ENCODE data around the gene SLC17A1. TPM values are rescaled to one million over a fixed set of nuclear protein-coding genes. Genes with fewer than 3 reads are reported as not detected.

Gene SLC17A1
- total RNA-seq, 3 donors from 2014 or later: not detected

DNA sequence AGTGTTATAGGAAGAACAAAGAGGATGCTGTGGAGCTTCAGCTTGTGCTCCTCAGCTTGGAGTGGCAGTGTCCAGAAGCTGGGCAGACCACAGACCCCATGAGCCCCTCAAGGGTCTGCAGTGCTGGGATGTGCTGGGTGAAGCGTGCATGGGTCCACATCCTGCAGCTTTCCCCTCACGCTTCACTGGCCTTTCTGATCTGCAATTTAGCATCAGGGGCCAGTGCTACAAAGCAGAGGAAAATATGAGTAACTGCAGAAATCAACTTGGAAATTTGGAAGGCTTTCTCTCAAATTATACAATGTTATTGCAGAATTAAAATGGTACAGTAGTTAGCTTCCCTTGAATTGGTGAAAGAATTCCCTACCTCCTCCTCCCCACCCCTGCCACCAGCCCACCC lies 67.2 kb downstream of the SLC17A1 start:
- no peak for DNase-seq (ENCODE audit: low spot score in 2 of 2)
- Histone ChIP-seq H3K9me3 (no peaks in the 10 kb centered on the region), H3K27me3 (no peaks in the 10 kb centered on the region), H3K4me1 (no peaks in the 10 kb centered on the region), H3K4me3 (no peak overlapping the region), H3K27ac (no peak overlapping the region), H3K36me3 (no peaks in the 10 kb centered on the region)
- intact Hi-C loops (cut with DNase I; ENCODE audit: low total_unique reads): loop anchor here (10.0 kb wide), 1 partner anchor 670 kb away; no protein-coding TSS in a partner anchor
- TF ChIP-seq CTCF (IDR thresholded peaks at IDR 0.05) (no peak), POLR2AphosphoS5 (IDR thresholded peaks at IDR 0.05) (no peak), POLR2A (IDR thresholded peaks at IDR 0.05) (no peak)

- no peak for TF ChIP-seq POLR2AphosphoS5 (IDR thresholded peaks at IDR 0.05)
- TF ChIP-seq CTCF (IDR thresholded peaks at IDR 0.05): no peak
- no peak for TF ChIP-seq POLR2A (IDR thresholded peaks at IDR 0.05)
- no peak overlapping the region for H3K27ac ChIP-seq
Observed at GRCh38 chr6:25757936-25758642, 73.8 kb downstream of the SLC17A1 start.

DNA sequence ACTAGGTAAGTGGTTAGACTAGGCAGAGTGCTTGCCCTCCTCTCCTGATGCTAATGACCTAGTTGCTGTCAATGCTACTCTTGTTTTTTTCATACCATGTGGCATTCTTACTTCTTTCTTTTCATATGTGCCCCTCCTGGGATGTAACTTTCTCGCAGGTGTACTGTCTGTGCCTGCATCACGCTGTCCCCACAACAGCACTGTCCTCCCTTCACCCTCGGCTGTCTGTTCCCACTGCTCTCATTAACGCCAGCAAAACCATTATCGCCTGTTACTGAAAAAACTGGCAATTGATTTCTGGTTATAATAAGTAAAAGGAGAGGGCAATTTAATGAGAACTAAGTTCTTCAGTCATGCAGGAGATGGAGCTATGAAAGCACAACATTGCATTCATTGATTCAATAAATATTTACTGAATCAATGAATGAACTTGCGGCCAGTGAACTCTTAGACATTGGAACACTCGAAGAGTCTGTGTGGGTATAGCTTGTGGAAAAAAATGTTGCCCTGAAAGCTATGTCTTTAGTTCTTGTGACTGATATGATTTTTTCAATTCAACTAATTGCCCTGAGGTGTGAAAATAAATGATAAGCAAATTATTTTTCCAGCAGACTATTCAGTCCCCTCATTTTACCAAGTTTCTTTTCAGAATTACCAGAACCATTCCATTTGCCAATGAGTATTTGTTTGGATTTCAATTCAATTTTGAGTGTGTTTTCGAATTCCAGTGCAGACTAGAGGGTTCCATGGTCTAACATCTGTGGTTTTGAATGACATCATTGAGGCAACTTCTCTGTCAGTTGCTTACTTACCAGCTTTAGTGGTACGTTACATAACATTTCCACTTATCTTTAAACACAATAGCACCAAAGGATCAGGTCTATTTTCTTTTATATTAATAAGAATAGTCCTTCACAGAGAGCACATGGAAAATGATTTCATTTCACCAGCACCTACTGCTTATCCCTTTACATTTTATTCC lies 75.2 kb downstream of the SLC17A1 start:
- Histone ChIP-seq H3K4me3 (no peak overlapping the region), H3K36me3 (no peaks in the 10 kb centered on the region), H3K27me3 (no peaks in the 10 kb centered on the region), H3K4me1 (no peaks in the 10 kb centered on the region), H3K27ac (no peak overlapping the region), H3K9me3 (no peaks in the 10 kb centered on the region)
- DNase-seq (ENCODE audit: low spot score in 2 of 2): no peak
- intact Hi-C loops (cut with DNase I; ENCODE audit: low total_unique reads): no loop called here
- TF ChIP-seq POLR2AphosphoS5 (IDR thresholded peaks at IDR 0.05) (no peak), CTCF (IDR thresholded peaks at IDR 0.05) (no peak), POLR2A (IDR thresholded peaks at IDR 0.05) (no peak)

More at GRCh38 chr6:25757936-25758642, 73.8 kb downstream of the SLC17A1 start:
- Histone ChIP-seq H3K9me3 (no peaks in the 10 kb centered on the region), H3K4me3 (no peak overlapping the region), H3K4me1 (no peaks in the 10 kb centered on the region), H3K36me3 (no peaks in the 10 kb centered on the region), H3K27me3 (no peaks in the 10 kb centered on the region)
- no peak for DNase-seq (ENCODE audit: low spot score in 2 of 2)
- intact Hi-C loops (cut with DNase I; ENCODE audit: low total_unique reads): no loop called here

- no peaks in the 10 kb centered on the region for H3K27me3 ChIP-seq
- no peaks in the 10 kb centered on the region for H3K36me3 ChIP-seq
- H3K4me3 ChIP-seq: no peak overlapping the region
- no peak overlapping the region for H3K27ac ChIP-seq
- no peak for DNase-seq (ENCODE audit: low spot score in 2 of 2)
- H3K4me1 ChIP-seq: no peaks in the 10 kb centered on the region
- no peaks in the 10 kb centered on the region for H3K9me3 ChIP-seq
- no peak for TF ChIP-seq POLR2A (IDR thresholded peaks at IDR 0.05)
- TF ChIP-seq CTCF (IDR thresholded peaks at IDR 0.05): no peak
- TF ChIP-seq POLR2AphosphoS5 (IDR thresholded peaks at IDR 0.05): no peak
- intact Hi-C loops (cut with DNase I; ENCODE audit: low total_unique reads): no loop called here
Observed at GRCh38 chr6:25755483-25755882, 76.4 kb downstream of the SLC17A1 start.

DNA sequence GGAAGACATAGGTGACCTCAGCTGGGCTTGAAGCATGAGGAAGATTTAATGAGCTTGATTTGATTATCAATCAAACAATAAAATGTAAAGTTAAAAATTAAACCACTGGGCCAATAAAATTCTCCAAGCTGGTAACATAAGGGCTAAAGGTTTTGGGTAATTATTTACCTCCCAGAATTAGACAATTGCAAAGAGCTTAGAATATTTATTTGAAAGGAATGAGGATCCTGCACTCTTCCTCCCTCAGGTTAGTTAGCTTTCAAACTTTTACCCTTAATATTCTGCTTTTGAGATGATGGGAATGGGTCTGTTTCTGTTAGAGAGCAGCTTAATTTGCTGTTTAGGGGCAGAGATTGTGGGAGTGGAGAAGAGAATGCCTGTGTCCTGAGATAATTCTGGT lies 77.3 kb downstream of the SLC17A1 start, which contains the start of gene SLC17A4:
SLC17A4 (plus strand) TSS at position 208 of the 400 bp plus-strand sequence. CDS start 7,221 bp downstream, outside the sequence.
- TF ChIP-seq POLR2A (IDR thresholded peaks at IDR 0.05) (no peak), CTCF (IDR thresholded peaks at IDR 0.05) (no peak), POLR2AphosphoS5 (IDR thresholded peaks at IDR 0.05) (no peak)
- Histone ChIP-seq H3K9me3 (no peaks in the 10 kb centered on the region), H3K27ac (no peak within 1 kb of the TSS), H3K36me3 (no peaks in the 10 kb centered on the region), H3K4me3 (no peak within 1 kb of the TSS), H3K4me1 (no peaks in the 10 kb centered on the region), H3K27me3 (no peaks in the 10 kb centered on the region)
- no peak for DNase-seq (ENCODE audit: low spot score in 2 of 2)
- intact Hi-C loops (cut with DNase I; ENCODE audit: low total_unique reads): no loop called here
